GM23338 (cell line): ENCODE results near the gene ARMC8. TPM values are rescaled to one million over a fixed set of nuclear protein-coding genes. Genes with fewer than 3 reads are reported as not detected.

ENCODE experiments used
- ATAC-seq: fragments of 200-7000 bp; cut with Tn5 transposase; 3 replicates; pipeline ENCODE4 v1.9.1; 2020
- DNase-seq: peaks from one replicate; pipeline ENCODE4 v3.0.0-alpha.2; 2015; ENCODE audit warnings: low spot score
- H2AFZ ChIP-seq: fragments of 200-600 bp; sonication (generic); 2 replicates; pipeline ENCODE4 v1.8.0; 2016; ENCODE audit warnings: antibody characterized with exemption, mild to moderate bottlenecking, moderate library complexity
- H3F3A ChIP-seq: fragments of 200-600 bp; sonication (generic); replicated peaks from 2 replicates; pipeline ENCODE4 v1.8.0; 2017; ENCODE audit warnings: antibody characterized with exemption, mixed run types, low read depth
- H3K27ac ChIP-seq: fragments of 200-600 bp; sonication (generic); 2 replicates; pipeline ENCODE4 v1.6.1; 2016; ENCODE audit warnings: low read depth
- H3K27me3 ChIP-seq: fragments of 200-600 bp; sonication (generic); 2 replicates; pipeline ENCODE4 v1.8.0; 2016; ENCODE audit warnings: mild to moderate bottlenecking, mixed run types, moderate library complexity; ENCODE audit not compliant: insufficient read depth
- H3K36me3 ChIP-seq: fragments of 200-600 bp; sonication (generic); 2 replicates; pipeline ENCODE4 v1.8.0; 2016; ENCODE audit warnings: mild to moderate bottlenecking; ENCODE audit not compliant: insufficient read depth
- H3K4me1 ChIP-seq: fragments of 200-600 bp; sonication (generic); 2 replicates; pipeline ENCODE4 v1.8.0; 2016; ENCODE audit warnings: mild to moderate bottlenecking, moderate library complexity; ENCODE audit not compliant: insufficient read depth
- H3K4me2 ChIP-seq: fragments of 200-600 bp; sonication (generic); 2 replicates; pipeline ENCODE4 v1.7.1; 2017; ENCODE audit warnings: mixed run types
- H3K4me3 ChIP-seq: fragments of 200-600 bp; sonication (generic); 2 replicates; pipeline ENCODE4 v1.6.1; 2016; ENCODE audit warnings: mixed run types
- H3K79me2 ChIP-seq: fragments of 200-600 bp; sonication (generic); replicated peaks from 2 replicates; pipeline ENCODE4 v1.8.0; 2017; ENCODE audit warnings: mild to moderate bottlenecking; ENCODE audit not compliant: insufficient read depth
- H3K9me2 ChIP-seq: fragments of 200-600 bp; sonication (generic); 2 replicates; pipeline ENCODE4 v1.8.0; 2017; ENCODE audit not compliant: insufficient read depth
- H4K20me1 ChIP-seq: fragments of 200-600 bp; sonication (generic); replicated peaks from 2 replicates; pipeline ENCODE4 v1.8.0; 2017; ENCODE audit warnings: mild to moderate bottlenecking; ENCODE audit not compliant: insufficient read depth
- H3K27ac Mint-ChIP-seq: 2 replicates; pipeline ENCODE4 v1.8.0; 2020; ENCODE audit warnings: inconsistent platforms, mild to moderate bottlenecking, moderate library complexity, mixed read lengths
- H3K27me3 Mint-ChIP-seq: 3 replicates; pipeline ENCODE4 v1.8.0; 2022; ENCODE audit warnings: low read depth, mild to moderate bottlenecking, moderate library complexity, mixed read lengths, inconsistent platforms; ENCODE audit not compliant: insufficient read depth, poor library complexity
- H3K36me3 Mint-ChIP-seq: 3 replicates; pipeline ENCODE4 v1.8.0; 2021; ENCODE audit warnings: low read depth, mild to moderate bottlenecking, inconsistent platforms, moderate library complexity, mixed read lengths
- H3K4me1 Mint-ChIP-seq: 3 replicates; pipeline ENCODE4 v1.8.0; 2020; ENCODE audit warnings: mild to moderate bottlenecking, inconsistent platforms, mixed read lengths
- H3K4me3 Mint-ChIP-seq: 3 replicates; pipeline ENCODE4 v1.8.0; 2021; ENCODE audit warnings: moderate library complexity, mild to moderate bottlenecking, inconsistent platforms, mixed read lengths
- H3K9me3 Mint-ChIP-seq: 3 replicates; pipeline ENCODE4 v1.8.0; 2020; ENCODE audit warnings: moderate library complexity, mild to moderate bottlenecking, inconsistent platforms, mixed read lengths
- CREB1 ChIP-seq: fragments of 250-450 bp; sonication (Bioruptor Pico); IDR thresholded peaks from 2 replicates; pipeline ENCODE4 v1.5.0; 2020; ENCODE audit warnings: low read depth, mild to moderate bottlenecking, moderate library complexity
- CTCF ChIP-seq, 2 experiments: fragments of 200-600 bp in 1 of 2; sonication (generic) in 1 of 2; conservative IDR thresholded peaks; 2 replicates each; pipeline versions ENCODE4 v1.5.1 to v1.6.1; 2016 to 2017; ENCODE audit warnings: antibody characterized with exemption in 2 of 2, low read depth in 2 of 2, mild to moderate bottlenecking in 2 of 2, moderate library complexity in 1 of 2
- ETS1 ChIP-seq: IDR thresholded peaks from 2 replicates; pipeline ENCODE4 v1.6.1; 2016; ENCODE audit warnings: antibody characterized with exemption
- EZH2 ChIP-seq: fragments of 200-600 bp; sonication (generic); IDR thresholded peaks from one replicate; pipeline ENCODE4 v1.8.0; 2017; ENCODE audit warnings: antibody characterized with exemption, mild to moderate bottlenecking, low read depth; ENCODE audit not compliant: unreplicated experiment
- JUNB ChIP-seq: IDR thresholded peaks from one replicate; pipeline ENCODE4 v1.6.1; 2016; ENCODE audit warnings: antibody characterized with exemption; ENCODE audit not compliant: unreplicated experiment
- NANOG ChIP-seq: IDR thresholded peaks from 2 replicates; pipeline ENCODE4 v1.6.1; 2016; ENCODE audit warnings: antibody characterized with exemption, borderline replicate concordance
- REST ChIP-seq: IDR thresholded peaks from one replicate; pipeline ENCODE4 v1.6.1; 2018; ENCODE audit warnings: antibody characterized with exemption; ENCODE audit not compliant: unreplicated experiment
- ZNF114 ChIP-seq: fragments of 250-450 bp; sonication (Bioruptor Pico); IDR thresholded peaks from 2 replicates; pipeline ENCODE4 v1.5.0; 2020; ENCODE audit warnings: mild to moderate bottlenecking, moderate library complexity
- ZNF331 ChIP-seq: fragments of 250-450 bp; sonication (Bioruptor Pico); IDR thresholded peaks from 2 replicates; pipeline ENCODE4 v1.5.0; 2020; ENCODE audit warnings: low read depth, mild to moderate bottlenecking, moderate library complexity
- polyA plus RNA-seq: library from polyadenylated mRNA; unstranded; fragments of >200 nt; fragmentation: Nextera tagmentation; extraction: Ambion mirVana; gene quantifications from 2 replicates; pipeline ENCODE4 v1.2.1, GENCODE V29; 2016
- total RNA-seq: library from RNA; depleted of rRNA; stranded (reverse); fragments of >200 nt; shearing (Covaris generic); gene quantifications from 2 replicates; pipeline ENCODE4 v1.2.3, GENCODE V29; 2014
- TF ChIP-seq, protein P1 (sequence below): fragments of 250-450 bp; sonication (Bioruptor Pico); IDR thresholded peaks from 2 replicates; pipeline ENCODE4 v1.5.0; 2020; ENCODE audit warnings: mild to moderate bottlenecking, moderate library complexity

Gene ARMC8
- total and polyA plus RNA-seq, 2 experiments from 2014 or later = 36.8 to 61.4 TPM

- TF ChIP-seq, protein P1, sequence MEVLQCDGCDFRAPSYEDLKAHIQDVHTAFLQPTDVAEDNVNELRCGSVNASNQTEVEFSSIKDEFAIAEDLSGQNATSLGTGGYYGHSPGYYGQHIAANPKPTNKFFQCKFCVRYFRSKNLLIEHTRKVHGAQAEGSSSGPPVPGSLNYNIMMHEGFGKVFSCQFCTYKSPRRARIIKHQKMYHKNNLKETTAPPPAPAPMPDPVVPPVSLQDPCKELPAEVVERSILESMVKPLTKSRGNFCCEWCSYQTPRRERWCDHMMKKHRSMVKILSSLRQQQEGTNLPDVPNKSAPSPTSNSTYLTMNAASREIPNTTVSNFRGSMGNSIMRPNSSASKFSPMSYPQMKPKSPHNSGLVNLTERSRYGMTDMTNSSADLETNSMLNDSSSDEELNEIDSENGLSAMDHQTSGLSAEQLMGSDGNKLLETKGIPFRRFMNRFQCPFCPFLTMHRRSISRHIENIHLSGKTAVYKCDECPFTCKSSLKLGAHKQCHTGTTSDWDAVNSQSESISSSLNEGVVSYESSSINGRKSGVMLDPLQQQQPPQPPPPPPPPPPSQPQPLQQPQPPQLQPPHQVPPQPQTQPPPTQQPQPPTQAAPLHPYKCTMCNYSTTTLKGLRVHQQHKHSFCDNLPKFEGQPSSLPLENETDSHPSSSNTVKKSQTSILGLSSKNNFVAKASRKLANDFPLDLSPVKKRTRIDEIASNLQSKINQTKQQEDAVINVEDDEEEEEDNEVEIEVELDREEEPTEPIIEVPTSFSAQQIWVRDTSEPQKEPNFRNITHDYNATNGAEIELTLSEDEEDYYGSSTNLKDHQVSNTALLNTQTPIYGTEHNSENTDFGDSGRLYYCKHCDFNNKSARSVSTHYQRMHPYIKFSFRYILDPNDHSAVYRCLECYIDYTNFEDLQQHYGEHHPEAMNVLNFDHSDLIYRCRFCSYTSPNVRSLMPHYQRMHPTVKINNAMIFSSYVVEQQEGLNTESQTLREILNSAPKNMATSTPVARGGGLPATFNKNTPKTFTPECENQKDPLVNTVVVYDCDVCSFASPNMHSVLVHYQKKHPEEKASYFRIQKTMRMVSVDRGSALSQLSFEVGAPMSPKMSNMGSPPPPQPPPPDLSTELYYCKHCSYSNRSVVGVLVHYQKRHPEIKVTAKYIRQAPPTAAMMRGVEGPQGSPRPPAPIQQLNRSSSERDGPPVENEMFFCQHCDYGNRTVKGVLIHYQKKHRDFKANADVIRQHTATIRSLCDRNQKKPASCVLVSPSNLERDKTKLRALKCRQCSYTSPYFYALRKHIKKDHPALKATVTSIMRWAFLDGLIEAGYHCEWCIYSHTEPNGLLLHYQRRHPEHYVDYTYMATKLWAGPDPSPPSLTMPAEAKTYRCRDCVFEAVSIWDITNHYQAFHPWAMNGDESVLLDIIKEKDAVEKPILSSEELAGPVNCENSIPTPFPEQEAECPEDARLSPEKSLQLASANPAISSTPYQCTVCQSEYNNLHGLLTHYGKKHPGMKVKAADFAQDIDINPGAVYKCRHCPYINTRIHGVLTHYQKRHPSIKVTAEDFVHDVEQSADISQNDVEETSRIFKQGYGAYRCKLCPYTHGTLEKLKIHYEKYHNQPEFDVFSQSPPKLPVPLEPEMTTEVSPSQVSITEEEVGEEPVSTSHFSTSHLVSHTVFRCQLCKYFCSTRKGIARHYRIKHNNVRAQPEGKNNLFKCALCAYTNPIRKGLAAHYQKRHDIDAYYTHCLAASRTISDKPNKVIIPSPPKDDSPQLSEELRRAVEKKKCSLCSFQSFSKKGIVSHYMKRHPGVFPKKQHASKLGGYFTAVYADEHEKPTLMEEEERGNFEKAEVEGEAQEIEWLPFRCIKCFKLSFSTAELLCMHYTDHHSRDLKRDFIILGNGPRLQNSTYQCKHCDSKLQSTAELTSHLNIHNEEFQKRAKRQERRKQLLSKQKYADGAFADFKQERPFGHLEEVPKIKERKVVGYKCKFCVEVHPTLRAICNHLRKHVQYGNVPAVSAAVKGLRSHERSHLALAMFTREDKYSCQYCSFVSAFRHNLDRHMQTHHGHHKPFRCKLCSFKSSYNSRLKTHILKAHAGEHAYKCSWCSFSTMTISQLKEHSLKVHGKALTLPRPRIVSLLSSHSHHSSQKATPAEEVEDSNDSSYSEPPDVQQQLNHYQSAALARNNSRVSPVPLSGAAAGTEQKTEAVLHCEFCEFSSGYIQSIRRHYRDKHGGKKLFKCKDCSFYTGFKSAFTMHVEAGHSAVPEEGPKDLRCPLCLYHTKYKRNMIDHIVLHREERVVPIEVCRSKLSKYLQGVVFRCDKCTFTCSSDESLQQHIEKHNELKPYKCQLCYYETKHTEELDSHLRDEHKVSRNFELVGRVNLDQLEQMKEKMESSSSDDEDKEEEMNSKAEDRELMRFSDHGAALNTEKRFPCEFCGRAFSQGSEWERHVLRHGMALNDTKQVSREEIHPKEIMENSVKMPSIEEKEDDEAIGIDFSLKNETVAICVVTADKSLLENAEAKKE (CRISPR knock-in tag) = no peak
- no peak for TF ChIP-seq ZNF331
- no peak for TF ChIP-seq CTCF (conservative IDR thresholded peaks at IDR 0.05; ENCODE audit: low read depth in 2 of 2)
Observed at GRCh38 chr3:138254216-138254615, 67.1 kb downstream of the ARMC8 start (continued).

GRCh38 chr3:138256022-138256421 lies 68.9 kb downstream of the ARMC8 start:
- H3K36me3 Mint-ChIP-seq = no peaks in the 10 kb centered on the region
- Histone ChIP-seq H3K27ac (no peak overlapping the region), H3K4me3 (no peak overlapping the region), H3F3A (no peaks in the 10 kb centered on the region), H3K36me3 (no peaks in the 10 kb centered on the region), H4K20me1 (no peaks in the 10 kb centered on the region), H3K79me2 (no peaks in the 10 kb centered on the region), H3K4me1 (no peaks in the 10 kb centered on the region), H3K4me2 (no peak overlapping the region), H3K9me2 (no peaks in the 10 kb centered on the region), H2AFZ (no peak overlapping the region), H3K27me3 (no peaks in the 10 kb centered on the region)
- no peak for ATAC-seq
- H3K9me3 Mint-ChIP-seq = no peaks in the 10 kb centered on the region
- DNase-seq = no peak
- H3K4me1 Mint-ChIP-seq = no peaks in the 10 kb centered on the region; the same call in 2 of the 3 replicates
- no peak overlapping the region for H3K4me3 Mint-ChIP-seq
- H3K27ac Mint-ChIP-seq = no peak overlapping the region
- H3K27me3 Mint-ChIP-seq = peaks cover 3% of the 10 kb centered on the region
- TF ChIP-seq ZNF331 (no peak), EZH2 (no peak), NANOG (no peak), ETS1 (no peak), CTCF (conservative IDR thresholded peaks at IDR 0.05; ENCODE audit: low read depth in 2 of 2) (no peak), ZNF114 (CRISPR knock-in tag) (no peak), REST (no peak), CREB1 (no peak), JUNB (no peak)
